GM08714 (cell line): ENCODE results near the gene UBLCP1.
"Not testable (repeated sequence)": the region's sequence is repeated elsewhere in the genome, so short reads cannot be mapped to it uniquely, and the experiment has no call there.

Source experiments
- H3K4me3 ChIP-seq: fragments of 200-500 bp; sonication (Bioruptor generic); 2 replicates; pipeline ENCODE4 v1.5.1; 2014; ENCODE audit warnings: mild to moderate bottlenecking, low read length, inconsistent platforms
- ZNF274 ChIP-seq: IDR thresholded peaks from 2 replicates; pipeline ENCODE4 v1.6.1; 2012; ENCODE audit warnings: mild to moderate bottlenecking, low read depth, low read length

The UBLCP1 gene, protein sequence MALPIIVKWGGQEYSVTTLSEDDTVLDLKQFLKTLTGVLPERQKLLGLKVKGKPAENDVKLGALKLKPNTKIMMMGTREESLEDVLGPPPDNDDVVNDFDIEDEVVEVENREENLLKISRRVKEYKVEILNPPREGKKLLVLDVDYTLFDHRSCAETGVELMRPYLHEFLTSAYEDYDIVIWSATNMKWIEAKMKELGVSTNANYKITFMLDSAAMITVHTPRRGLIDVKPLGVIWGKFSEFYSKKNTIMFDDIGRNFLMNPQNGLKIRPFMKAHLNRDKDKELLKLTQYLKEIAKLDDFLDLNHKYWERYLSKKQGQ

DNA sequence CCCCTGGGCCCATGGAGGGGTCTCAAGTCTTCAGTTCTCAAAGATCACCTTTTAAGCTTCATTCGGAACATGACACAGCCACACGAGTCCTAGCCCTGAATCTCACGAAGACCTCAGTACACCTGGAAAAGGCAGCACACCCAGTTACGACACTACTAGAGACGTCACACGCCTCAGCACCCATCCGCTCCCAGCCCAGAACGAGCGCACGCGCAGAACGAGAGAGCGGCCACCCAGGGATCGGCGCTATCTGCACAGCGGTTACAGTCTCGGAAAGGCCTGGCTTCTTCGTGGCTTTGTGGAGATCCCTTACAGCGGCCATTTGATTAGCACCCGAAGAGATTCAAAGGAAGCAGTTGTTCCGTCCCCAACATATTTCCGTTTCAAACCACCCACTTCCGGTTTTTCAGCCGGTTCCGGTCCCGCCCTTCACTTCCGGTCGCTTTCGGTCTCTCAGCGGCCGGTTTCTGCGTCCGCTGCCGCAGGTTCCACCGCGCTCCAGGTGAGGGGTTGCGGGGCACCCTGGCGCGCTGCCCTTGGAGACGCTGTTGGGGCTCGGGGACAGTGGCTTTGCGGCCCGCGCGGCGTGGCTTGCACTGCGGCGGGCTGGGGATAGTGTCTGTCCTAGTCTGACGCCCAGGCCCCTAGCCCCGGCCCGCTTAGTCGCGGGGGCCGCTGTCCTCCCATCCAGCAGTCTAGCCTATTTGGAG, at the start of gene UBLCP1:
Gene UBLCP1 (plus strand): TSS at position 432 of the 710 bp plus-strand sequence. CDS start 5,626 bp downstream, outside the sequence.
- H3K4me3 ChIP-seq, result peak within 1 kb of the TSS; percentile 98
- no peak for TF ChIP-seq ZNF274

DNA sequence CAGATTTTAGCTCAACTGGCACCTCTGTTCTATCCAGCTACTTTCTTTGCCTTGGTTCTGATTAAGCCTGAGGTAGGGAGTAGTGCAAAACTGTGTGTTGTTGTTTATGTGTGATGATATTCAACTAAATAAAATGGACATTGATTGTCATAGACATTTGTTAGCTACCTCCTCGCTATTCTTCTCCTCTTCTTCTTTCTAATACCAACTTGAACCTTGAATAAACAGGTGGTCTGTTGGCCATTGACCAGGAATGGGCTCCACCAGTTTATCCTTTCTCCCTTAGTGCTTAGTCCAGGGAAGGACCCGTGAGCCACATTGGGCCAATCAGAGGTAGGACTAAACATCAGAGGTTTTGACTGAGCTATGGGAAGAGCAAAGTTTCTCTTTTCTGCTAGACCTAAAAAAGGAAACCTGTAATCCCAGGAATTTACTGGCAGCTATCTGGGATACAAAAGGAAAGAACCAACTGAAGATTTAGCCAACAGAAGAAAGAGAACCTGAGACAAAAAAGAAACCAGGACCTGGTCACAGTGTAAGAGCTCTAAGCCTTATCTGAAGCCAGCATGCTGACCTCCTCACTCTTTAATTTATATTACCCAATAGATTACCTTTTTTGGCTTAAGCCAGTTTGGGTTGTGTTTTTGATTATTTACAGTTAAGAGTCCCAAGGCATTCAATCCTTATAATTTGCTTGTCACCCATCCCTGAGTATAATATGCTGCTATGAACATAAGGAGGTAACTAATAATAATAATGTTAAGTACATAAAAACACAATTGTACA, 48.4 kb upstream of the UBLCP1 start:
- no peak overlapping the region for H3K4me3 ChIP-seq
- no peak for TF ChIP-seq ZNF274

DNA sequence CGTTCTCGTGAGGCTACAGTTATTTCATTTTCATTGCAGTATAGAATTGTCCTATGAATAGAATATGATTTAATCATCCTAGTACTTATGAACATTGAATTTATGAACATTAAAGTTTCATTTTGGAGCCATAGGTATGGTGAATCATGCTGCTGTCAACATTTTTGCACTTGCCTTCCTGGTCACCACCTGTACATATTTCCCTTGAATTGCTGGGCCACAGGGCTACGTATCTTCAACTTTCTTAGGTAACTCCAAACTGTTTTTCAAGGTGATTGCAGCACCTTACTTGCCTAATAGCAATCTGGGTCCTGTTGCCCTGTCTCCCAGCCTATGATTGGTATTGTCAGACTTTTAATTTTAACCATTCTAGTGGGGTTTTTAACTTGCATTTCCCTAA, 47.2 kb upstream of the UBLCP1 start:
- no peak for TF ChIP-seq ZNF274
- no peak overlapping the region for H3K4me3 ChIP-seq

DNA sequence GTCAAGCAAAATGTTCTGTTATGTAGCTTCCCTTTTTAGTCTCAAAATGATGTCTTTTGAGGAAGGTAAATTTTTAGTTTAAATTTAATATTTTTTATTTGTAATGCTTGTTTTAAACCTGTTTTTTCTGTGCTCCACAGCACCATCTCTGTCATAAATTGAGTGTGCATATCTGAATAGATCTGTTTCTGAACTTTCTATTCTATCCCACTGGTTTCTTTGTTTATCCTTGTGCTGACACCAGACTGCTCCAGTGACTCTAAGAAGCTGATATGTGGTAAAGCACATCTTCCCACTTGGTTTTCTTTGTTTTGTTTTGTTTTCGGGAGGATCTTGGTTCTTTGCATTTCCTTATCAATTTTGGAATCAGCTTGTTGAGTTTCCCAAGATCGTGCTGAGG, 46.6 kb upstream of the UBLCP1 start:
- no peak overlapping the region for H3K4me3 ChIP-seq
- no peak for TF ChIP-seq ZNF274

DNA sequence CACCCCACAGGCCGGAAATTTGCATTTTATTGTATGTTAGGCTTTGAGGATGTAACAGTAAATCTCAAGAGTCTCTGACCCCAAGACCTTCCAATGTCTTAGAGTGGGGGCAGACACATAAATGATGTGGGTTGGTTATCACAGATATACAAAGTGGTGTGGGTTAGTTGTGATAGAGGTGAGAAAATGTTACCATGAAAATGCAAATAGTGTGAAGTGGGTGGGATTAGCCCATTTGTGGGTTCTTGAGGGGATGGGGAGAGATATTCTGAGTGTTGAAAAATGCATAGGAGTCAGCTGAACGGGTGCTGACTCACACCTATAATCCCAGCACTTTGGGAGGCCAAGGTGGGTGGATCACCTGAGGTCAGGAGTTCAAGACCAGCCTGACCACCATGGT, 45.9 kb upstream of the UBLCP1 start:
- H3K4me3 ChIP-seq, result no peak overlapping the region
- TF ChIP-seq ZNF274, result no peak

DNA sequence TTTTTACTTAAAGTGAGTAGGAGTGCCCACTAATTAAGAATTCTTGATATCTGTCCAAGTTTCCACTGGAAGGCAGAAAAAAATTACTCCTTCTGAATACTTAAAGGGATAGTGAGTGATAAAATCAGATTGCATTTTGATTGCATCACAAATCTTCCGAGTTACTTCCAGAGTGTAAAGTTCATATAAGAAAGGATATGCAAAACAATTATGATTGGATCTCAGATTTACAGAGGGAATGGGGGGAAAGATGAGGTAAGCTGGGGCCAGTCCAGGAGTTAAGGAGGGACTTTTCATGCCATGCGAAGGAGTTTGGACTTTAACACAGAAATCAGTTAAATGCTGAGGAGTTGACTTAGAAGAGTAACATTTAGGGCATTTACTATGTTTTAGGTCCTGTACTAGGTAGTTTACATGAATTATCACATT, 44.5 kb upstream of the UBLCP1 start:
- H3K4me3 ChIP-seq, result no peak overlapping the region
- TF ChIP-seq ZNF274, result no peak

DNA sequence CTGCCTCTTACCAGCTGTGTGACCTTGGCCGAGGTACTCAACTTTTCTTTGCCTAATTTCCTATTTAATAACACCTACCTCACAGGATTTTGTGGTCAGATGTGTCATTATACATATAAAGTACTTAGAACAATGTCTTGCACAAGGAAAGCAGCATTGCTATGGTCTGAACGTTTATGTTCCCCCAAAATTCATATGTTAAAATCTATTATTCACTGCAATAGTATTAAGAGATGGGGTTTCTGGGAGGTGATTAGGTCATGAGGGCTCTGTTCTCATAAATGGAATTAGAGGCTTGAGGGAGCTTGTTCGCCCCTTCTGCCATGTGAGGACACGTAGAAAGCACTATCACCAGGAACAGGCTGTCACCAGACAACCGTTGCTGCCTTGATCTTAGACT, 42.9 kb upstream of the UBLCP1 start:
- H3K4me3 ChIP-seq, result no peak overlapping the region
- TF ChIP-seq ZNF274, result no peak

DNA sequence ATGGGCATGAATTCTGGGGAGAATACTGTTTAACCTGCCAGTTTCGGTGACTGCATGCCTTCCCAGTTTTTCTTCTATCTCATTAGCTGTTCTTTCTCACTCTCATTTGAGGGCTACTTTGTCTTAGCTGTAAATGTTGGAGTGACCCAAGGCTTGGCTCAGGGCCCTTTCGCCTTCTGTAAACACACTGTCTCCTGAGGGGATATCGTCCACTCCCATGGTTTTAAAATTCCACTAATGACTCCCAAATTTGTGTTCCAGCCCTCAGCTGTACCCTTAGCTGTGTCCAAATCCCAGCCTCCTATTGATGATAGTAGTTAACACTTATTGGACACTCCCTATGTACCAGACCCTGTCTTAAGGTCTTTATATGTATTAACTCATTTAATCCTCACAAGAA, 39.6 kb upstream of the UBLCP1 start:
- no peak for TF ChIP-seq ZNF274
- H3K4me3 ChIP-seq, result no peak overlapping the region

DNA sequence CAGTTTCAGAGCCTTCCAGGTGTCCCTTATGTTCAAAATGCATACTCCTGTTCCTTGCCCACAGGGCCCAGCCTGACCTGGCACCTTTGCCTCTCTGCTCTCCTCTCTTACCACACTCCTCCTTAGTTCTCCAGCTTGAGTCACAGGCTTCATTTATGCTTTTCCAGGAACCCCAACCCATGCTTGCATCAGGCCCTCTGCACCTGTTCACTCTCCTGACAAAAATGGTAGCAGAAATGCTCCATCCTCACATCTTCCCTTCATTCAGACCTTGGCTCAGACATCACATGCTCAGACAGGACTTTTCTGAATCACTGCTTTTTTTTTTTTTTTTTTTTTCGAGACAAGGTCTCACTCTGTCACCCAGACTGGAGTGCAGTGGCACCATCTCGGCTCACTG, 38.6 kb upstream of the UBLCP1 start:
- TF ChIP-seq ZNF274, result no peak
- H3K4me3 ChIP-seq, result no peak overlapping the region

DNA sequence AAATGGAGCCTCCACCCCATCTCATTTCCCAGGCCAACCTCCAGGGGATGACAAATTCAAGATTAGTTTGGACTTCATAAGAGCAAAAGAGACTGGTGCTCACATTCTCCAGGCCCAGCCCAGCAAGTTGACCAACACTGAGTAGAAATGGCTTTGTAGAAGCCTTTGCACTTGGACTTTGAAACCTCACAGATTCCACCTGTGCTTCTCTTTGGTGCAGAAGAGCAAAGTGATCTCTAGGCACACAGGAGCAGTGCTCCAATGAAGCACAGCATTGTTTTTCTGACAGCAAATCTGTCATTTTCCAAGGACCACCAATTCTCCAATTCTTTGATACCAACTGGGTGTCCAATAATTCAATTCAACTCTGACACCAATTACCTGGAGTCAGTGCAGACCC, 36.6 kb upstream of the UBLCP1 start:
- no peak for TF ChIP-seq ZNF274
- H3K4me3 ChIP-seq, result no peak overlapping the region

DNA sequence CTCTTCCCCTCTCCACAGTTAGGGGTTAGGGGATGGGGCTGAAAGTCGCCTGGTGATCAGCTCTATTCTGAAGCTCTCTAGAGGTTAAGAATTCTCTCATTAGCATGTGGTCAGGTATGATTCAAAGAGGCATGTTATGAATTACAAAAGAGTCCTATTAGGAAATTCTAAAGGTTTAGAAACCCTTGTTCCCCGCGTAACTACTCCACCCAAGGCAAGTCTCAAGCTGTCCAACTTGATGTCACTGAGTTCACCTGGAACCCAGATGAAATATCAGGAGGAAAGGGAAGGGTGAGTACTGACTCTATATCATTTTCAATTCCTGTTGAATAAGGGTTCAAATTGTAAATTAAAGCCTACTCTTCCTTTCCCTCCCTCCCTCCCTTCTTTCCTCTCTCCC, 35.6 kb upstream of the UBLCP1 start:
- no peak overlapping the region for H3K4me3 ChIP-seq
- TF ChIP-seq ZNF274, result no peak

DNA sequence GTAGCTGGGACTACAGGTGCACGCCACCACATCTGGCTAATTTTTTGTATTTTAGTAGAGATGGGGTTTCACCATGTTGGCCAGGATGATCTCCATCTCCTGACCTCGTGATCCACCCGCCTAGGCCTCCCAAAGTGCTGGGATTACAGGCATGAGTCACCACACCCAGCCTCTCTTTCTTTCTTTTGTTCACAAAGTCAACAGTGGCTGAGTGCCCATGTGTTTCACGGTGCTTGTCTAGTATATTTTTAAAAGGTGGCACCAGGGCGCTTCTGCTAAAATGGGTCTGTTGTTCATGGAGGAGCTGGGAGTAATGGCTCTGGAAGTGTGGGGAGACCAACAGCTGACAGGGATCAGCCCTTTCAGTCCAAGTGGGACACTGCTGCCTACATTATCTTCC, 35.0 kb upstream of the UBLCP1 start:
- not testable (repeated sequence) for H3K4me3 ChIP-seq

DNA sequence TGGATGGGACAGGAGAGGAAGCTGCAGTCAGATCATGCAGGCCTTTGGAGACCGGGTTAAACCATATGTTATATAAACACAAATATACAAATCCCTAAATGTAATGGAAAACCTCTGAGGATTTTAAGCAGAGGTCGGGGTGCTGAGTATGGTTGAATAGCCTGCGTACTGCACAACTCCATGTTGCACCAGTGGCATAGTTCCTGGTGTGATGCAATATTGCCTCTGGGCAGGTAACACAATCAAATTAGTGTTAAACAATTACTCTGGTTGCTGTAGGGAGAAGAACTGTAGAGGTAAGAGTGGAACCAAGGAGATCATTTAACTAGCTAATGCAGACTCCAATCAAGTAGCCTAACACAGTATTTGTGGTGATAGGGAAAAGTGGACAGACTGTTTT, 32.4 kb upstream of the UBLCP1 start:
- no peak for TF ChIP-seq ZNF274
- H3K4me3 ChIP-seq, result no peak overlapping the region

DNA sequence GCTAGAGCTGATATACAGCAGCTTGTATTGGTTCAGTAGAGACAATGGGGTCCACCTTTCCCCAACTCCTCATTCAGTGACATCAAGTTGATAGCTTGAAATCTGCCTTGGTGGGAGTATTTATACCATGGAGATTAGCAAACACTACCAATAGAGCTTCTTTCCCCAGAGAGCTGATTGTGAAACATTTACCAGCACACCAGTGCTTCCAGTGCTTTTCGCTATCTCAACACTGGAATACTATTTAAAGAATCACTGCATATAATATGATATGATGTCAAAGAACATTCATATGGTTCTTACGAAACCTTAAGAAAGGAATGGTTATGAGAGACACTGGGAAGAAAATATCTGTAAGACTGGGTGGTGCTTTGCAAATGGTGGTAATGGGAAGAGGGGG, 31.9 kb upstream of the UBLCP1 start:
- no peak for TF ChIP-seq ZNF274
- no peak overlapping the region for H3K4me3 ChIP-seq

DNA sequence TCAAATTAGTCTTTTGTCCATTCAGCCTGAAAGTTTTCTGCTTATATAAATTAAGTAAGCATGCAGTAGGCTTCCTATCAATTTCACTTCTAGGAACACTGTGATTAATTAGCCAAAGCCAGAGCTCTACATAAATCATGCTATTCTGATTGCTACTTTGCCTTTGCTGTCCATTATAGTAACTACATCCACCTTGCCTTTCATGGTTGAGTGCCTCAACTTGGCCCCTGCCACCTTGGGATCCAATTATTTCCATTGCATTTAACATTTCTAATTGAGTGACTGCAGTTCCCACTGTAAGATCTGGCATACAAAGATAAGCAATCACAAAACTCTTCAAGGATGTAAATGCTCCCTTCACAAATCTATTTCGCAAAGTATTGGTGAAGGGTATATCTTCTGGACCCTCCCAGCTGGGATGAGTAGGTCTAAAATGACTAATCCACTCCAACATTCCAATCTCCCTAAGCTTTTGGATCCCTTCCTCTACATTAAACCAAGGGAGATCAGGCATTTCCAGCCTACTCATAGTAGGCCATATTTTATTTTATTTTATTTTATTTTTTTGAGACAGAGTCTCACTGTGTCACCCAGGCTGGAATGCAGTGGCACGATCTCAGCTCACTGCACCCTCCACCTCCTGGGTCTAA, 27.1 kb upstream of the UBLCP1 start:
- H3K4me3 ChIP-seq, result not testable (repeated sequence)
